ENCODE data around the gene RPS25. TPM values are rescaled to one million over a fixed set of nuclear protein-coding genes. Genes with fewer than 3 reads are reported as not detected.

Gene RPS25
- total and polyA plus RNA-seq, 4 donors, result 228 to 499 (median 385) TPM

DNA sequence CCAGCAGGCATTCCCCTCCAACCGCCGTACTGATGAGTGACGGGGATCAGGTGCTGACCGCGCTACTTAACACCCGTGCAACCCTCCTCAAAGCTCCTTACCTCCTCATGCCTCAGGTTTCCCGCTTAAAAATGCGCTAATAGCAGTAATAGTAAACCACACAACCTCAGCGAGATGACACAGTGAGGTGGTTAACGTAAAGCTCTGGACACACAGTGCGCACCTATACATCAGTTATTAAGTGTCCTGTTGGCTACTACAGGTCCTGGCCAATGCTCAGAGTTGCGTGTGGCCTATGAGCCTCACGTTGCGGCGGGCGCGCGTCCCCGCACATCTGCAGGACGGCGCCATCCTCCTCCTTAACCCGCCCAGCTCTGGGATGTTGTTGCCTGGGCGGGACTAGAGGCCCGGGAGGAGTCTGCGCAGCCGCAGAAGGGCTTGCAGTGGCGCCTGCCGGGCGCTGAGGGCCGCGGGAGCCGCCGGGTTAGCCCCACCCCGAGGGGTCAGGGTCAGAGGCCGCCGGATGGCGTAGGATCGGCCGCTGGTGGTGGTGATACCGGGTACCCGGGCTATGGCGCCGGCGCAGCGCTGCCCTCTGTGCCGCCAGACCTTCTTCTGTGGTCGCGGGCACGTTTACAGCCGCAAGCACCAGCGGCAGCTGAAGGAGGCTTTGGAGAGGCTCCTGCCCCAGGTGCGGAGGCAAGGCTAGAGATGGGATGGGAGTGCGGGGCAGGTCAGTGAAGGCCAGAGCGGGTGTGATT lies 20.3 kb downstream of the RPS25 start, which contains the start of gene CENATAC:
TSS of gene CENATAC (plus strand) at position 512 of the 761 bp plus-strand sequence. CDS start at position 572, 60 bp downstream.
- Histone ChIP-seq H3K36me3 (ENCODE audit: control insufficient read depth in 4 of 4, insufficient read depth in 3 of 4, low read depth in 1 of 4, low read length in 3 of 4) (peaks cover 0 to 11% (median 8%) of the 10 kb centered on the region in 4 donors), H3K27me3 (ENCODE audit: control insufficient read depth in 4 of 4, insufficient read depth in 4 of 4, low read length in 3 of 4) (no peaks in the 10 kb centered on the region), H3K9me3 (ENCODE audit: control insufficient read depth in 4 of 4, low read length in 3 of 4) (no peaks in the 10 kb centered on the region), H3K4me1 (ENCODE audit: control insufficient read depth in 4 of 4, insufficient read depth in 4 of 4, low read length in 3 of 4) (peaks cover 1 to 21% (median 20%) of the 10 kb centered on the region in 4 donors), H3K27ac (ENCODE audit: low read depth in 1 of 2, low read length in 2 of 2) (peak within 1 kb of the TSS; percentile 46 to 48), H3K4me3 (ENCODE audit: low read depth in 1 of 3, low read length in 3 of 3) (peak within 1 kb of the TSS; percentile 91 to 95 (median 93)), H3K9ac (ENCODE audit: low read depth in 1 of 2, low read length in 2 of 2) (peak within 1 kb of the TSS; percentile 75 to 77)
- TF ChIP-seq, protein P1, sequence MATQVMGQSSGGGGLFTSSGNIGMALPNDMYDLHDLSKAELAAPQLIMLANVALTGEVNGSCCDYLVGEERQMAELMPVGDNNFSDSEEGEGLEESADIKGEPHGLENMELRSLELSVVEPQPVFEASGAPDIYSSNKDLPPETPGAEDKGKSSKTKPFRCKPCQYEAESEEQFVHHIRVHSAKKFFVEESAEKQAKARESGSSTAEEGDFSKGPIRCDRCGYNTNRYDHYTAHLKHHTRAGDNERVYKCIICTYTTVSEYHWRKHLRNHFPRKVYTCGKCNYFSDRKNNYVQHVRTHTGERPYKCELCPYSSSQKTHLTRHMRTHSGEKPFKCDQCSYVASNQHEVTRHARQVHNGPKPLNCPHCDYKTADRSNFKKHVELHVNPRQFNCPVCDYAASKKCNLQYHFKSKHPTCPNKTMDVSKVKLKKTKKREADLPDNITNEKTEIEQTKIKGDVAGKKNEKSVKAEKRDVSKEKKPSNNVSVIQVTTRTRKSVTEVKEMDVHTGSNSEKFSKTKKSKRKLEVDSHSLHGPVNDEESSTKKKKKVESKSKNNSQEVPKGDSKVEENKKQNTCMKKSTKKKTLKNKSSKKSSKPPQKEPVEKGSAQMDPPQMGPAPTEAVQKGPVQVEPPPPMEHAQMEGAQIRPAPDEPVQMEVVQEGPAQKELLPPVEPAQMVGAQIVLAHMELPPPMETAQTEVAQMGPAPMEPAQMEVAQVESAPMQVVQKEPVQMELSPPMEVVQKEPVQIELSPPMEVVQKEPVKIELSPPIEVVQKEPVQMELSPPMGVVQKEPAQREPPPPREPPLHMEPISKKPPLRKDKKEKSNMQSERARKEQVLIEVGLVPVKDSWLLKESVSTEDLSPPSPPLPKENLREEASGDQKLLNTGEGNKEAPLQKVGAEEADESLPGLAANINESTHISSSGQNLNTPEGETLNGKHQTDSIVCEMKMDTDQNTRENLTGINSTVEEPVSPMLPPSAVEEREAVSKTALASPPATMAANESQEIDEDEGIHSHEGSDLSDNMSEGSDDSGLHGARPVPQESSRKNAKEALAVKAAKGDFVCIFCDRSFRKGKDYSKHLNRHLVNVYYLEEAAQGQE (IDR thresholded peaks at IDR 0.05), result no peak
- TF ChIP-seq RAD21 (IDR thresholded peaks at IDR 0.05), result peak; percentile 44 to 56
- TF ChIP-seq, protein P2, sequence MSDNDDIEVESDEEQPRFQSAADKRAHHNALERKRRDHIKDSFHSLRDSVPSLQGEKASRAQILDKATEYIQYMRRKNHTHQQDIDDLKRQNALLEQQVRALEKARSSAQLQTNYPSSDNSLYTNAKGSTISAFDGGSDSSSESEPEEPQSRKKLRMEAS (IDR thresholded peaks at IDR 0.05), result no peak
- TF ChIP-seq RXRA (IDR thresholded peaks at IDR 0.05), result peak; percentile 20 to 30
- TF ChIP-seq, protein P3, sequence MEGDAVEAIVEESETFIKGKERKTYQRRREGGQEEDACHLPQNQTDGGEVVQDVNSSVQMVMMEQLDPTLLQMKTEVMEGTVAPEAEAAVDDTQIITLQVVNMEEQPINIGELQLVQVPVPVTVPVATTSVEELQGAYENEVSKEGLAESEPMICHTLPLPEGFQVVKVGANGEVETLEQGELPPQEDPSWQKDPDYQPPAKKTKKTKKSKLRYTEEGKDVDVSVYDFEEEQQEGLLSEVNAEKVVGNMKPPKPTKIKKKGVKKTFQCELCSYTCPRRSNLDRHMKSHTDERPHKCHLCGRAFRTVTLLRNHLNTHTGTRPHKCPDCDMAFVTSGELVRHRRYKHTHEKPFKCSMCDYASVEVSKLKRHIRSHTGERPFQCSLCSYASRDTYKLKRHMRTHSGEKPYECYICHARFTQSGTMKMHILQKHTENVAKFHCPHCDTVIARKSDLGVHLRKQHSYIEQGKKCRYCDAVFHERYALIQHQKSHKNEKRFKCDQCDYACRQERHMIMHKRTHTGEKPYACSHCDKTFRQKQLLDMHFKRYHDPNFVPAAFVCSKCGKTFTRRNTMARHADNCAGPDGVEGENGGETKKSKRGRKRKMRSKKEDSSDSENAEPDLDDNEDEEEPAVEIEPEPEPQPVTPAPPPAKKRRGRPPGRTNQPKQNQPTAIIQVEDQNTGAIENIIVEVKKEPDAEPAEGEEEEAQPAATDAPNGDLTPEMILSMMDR (IDR thresholded peaks at IDR 0.05; ENCODE audit: low read depth, low read length, missing input control), result peak; percentile 18
- no peak for TF ChIP-seq FOXA1 (IDR thresholded peaks at IDR 0.05)
- no peak for TF ChIP-seq JUND (IDR thresholded peaks at IDR 0.05)
- peak in 1 of 2 donors; percentile 5 for TF ChIP-seq HNF4A (conservative IDR thresholded peaks at IDR 0.05)
- TF ChIP-seq, protein P4, sequence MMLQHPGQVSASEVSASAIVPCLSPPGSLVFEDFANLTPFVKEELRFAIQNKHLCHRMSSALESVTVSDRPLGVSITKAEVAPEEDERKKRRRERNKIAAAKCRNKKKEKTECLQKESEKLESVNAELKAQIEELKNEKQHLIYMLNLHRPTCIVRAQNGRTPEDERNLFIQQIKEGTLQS (IDR thresholded peaks at IDR 0.05), result no peak
- no peak for TF ChIP-seq TAF1 (conservative IDR thresholded peaks at IDR 0.05)
- TF ChIP-seq, protein P5, sequence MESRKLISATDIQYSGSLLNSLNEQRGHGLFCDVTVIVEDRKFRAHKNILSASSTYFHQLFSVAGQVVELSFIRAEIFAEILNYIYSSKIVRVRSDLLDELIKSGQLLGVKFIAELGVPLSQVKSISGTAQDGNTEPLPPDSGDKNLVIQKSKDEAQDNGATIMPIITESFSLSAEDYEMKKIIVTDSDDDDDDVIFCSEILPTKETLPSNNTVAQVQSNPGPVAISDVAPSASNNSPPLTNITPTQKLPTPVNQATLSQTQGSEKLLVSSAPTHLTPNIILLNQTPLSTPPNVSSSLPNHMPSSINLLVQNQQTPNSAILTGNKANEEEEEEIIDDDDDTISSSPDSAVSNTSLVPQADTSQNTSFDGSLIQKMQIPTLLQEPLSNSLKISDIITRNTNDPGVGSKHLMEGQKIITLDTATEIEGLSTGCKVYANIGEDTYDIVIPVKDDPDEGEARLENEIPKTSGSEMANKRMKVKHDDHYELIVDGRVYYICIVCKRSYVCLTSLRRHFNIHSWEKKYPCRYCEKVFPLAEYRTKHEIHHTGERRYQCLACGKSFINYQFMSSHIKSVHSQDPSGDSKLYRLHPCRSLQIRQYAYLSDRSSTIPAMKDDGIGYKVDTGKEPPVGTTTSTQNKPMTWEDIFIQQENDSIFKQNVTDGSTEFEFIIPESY (IDR thresholded peaks at IDR 0.05), result no peak
- TF ChIP-seq YY1 (IDR thresholded peaks at IDR 0.05), result peak; percentile 92
- peak; percentile 33 for TF ChIP-seq SP1 (IDR thresholded peaks at IDR 0.05)
- TF ChIP-seq NR2F2 (IDR thresholded peaks at IDR 0.05), result peak; percentile 95
- peak in 1 of 2 donors; percentile 81 for TF ChIP-seq GABPA (IDR thresholded peaks at IDR 0.05 in 1 of 2, conservative IDR thresholded peaks at IDR 0.05 in 1 of 2)
- WGBS, result under 1% methylated on average over 54 of the region's 54 CpGs
- DNase-seq (ENCODE audit: low spot score), result peak; percentile 96
